Measurements from ENCODE around the gene NAP1L4.
A peak's percentile ranks its signal among the peaks of the same experiment; 100 is the strongest.
"Not testable (repeated sequence)": the region's sequence is repeated elsewhere in the genome, so short reads cannot be mapped to it uniquely, and the experiment has no call there.

NAP1L4 gene

GRCh38 chr11:2911785-2912391 is 80.2 kb downstream of the NAP1L4 start:
- no peak for TF ChIP-seq CTCF (conservative IDR thresholded peaks at IDR 0.05; ENCODE audit: low read depth)
- CTCF ChIA-PET: interaction anchor here (0.7 to 2.8 kb wide), 5 partner anchors 13 to 378 kb away, joined by 3 to 14 read pairs (median 5); no protein-coding TSS in a partner anchor
- POLR2A ChIA-PET (ENCODE audit: low non-redundant PET): interaction anchor here (1.0 to 1.8 kb wide), 4 partner anchors 9 to 18 kb away, joined by 3 to 10 read pairs (median 4); partner anchors contain the start of gene PHLDA2
- DNase-seq (ENCODE audit: low spot score): peak; percentile 67
- peak overlapping the region; percentile 96 for H3K27ac ChIP-seq

GRCh38 chr11:2911088-2911784 is 80.9 kb downstream of the NAP1L4 start:
- CTCF ChIA-PET: interaction anchor here (1.1 to 2.8 kb wide), 4 partner anchors 19 to 702 kb away, joined by 3 to 14 read pairs (median 6); no protein-coding TSS in a partner anchor
- H3K27ac ChIP-seq: peak overlapping the region; percentile 96

GRCh38 chr11:2910401-2910955 is 81.7 kb downstream of the NAP1L4 start:
- TF ChIP-seq CTCF (conservative IDR thresholded peaks at IDR 0.05; ENCODE audit: low read depth): no peak
- H3K27ac ChIP-seq: peak overlapping the region; percentile 96
- DNase-seq (ENCODE audit: low spot score): no peak
- CTCF ChIA-PET: interaction anchor here (1.1 to 2.8 kb wide), 3 partner anchors 18 to 702 kb away, joined by 3 to 14 read pairs (median 5); no protein-coding TSS in a partner anchor
- POLR2A ChIA-PET (ENCODE audit: low non-redundant PET): interaction anchor here (1.8 kb wide), 1 partner anchor 19 kb away, joined by 10 read pairs; the partner anchor contains the start of gene PHLDA2

More at GRCh38 chr11:2911088-2911784, 80.9 kb downstream of the NAP1L4 start:
- no peak for TF ChIP-seq CTCF (conservative IDR thresholded peaks at IDR 0.05; ENCODE audit: low read depth)
- POLR2A ChIA-PET (ENCODE audit: low non-redundant PET): interaction anchor here (1.0 to 1.8 kb wide), 4 partner anchors 9 to 18 kb away, joined by 3 to 10 read pairs (median 4); partner anchors contain the start of gene PHLDA2
- no peak for DNase-seq (ENCODE audit: low spot score)

GRCh38 chr11:2909133-2909902 is 82.8 kb downstream of the NAP1L4 start:
- no peak overlapping the region; the same call in 1 of the 2 replicates for H3K27ac ChIP-seq
- ChIA-PET POLR2A (ENCODE audit: low non-redundant PET) (no interaction called here), CTCF (interaction anchor here (1.1 kb wide), 1 partner anchor 17 kb away, joined by 5 read pairs; no protein-coding TSS in a partner anchor)
- no peak for DNase-seq (ENCODE audit: low spot score)
- TF ChIP-seq CTCF (conservative IDR thresholded peaks at IDR 0.05; ENCODE audit: low read depth): no peak

- POLR2A ChIA-PET (ENCODE audit: low non-redundant PET): no interaction called here
- CTCF ChIA-PET: no interaction called here
- TF ChIP-seq CTCF (conservative IDR thresholded peaks at IDR 0.05; ENCODE audit: low read depth): no peak
- no peak for DNase-seq (ENCODE audit: low spot score)
- peak overlapping the region; percentile 10; the same call in 1 of the 2 replicates for H3K27ac ChIP-seq
Measured at GRCh38 chr11:2908130-2908529, 84.0 kb downstream of the NAP1L4 start.

- CTCF ChIA-PET; DNase-seq (ENCODE audit: low spot score): not testable (repeated sequence)
- peak overlapping the region; percentile 94 for H3K27ac ChIP-seq
- POLR2A ChIA-PET (ENCODE audit: low non-redundant PET): interaction anchor here (0.5 kb wide), 1 partner anchor 901 kb away, joined by 3 read pairs; no protein-coding TSS in a partner anchor
Measured at GRCh38 chr11:2905299-2905698, 86.8 kb downstream of the NAP1L4 start.

Data from RWPE1 (cell line).